Middle frontal gyrus (tissue), 1 donor: ENCODE data around the gene TANGO2.

Source experiments
- DNase-seq: peaks from one replicate; pipeline ENCODE4 v3.0.0-alpha.2; 2015; ENCODE audit warnings: low spot score; ENCODE audit errors: extremely low spot score

TANGO2 gene

DNA sequence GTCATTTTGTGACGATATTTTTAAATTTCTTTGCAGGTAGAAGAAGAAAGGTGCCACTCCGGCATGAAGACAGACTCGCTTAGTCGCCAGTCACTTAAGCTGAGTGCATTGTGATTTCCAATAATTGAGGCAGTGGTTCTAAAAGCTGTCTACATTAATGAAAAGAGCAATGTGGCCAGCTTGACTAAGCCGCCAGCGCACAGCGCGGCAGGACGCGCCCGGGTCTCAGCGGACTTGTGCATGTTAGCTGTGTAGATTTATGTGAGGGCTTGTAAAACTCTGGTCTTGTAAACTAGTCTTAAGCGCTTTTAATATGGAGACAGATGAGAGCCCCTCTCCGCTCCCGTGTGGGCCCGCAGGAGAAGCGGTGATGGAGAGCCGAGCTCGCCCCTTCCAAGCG lies 64.7 kb downstream of the TANGO2 start:
- no peak for DNase-seq

DNA sequence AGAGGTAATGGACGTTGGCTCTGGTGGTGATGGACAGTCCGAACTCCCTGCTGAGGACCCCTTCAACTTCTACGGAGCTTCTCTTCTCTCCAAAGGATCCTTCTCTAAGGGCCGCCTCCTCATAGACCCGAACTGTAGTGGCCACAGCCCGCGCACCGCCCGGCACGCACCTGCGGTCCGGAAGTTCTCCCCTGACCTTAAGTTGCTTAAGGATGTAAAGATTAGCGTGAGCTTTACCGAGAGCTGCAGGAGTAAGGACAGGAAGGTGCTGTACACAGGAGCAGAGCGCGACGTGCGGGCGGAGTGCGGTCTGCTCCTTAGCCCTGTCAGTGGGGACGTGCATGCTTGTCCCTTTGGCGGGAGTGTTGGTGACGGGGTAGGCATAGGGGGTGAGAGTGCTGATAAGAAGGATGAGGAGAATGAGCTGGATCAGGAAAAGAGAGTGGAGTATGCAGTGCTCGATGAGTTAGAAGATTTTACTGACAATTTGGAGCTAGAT lies 65.2 kb downstream of the TANGO2 start:
- no peak for DNase-seq

DNA sequence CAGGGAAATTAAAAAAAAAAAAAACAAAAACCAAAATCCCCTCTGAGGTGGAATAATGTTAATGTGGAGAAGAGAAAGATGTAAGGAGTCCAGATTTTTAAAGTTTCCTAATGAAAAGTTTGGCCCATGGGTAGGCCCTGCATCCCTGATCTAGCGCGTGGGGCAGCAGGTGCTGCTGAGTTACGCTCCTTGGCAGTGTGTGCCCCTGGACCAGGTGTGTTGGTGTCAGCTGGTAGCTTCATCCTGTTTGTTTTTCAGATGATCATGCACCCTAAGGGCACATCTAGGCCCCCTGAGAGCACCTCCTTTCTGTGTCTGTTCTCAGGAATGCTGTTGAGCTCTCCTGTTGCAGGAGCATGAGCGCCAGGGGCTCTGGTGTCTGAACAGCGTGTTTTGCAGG lies 65.9 kb downstream of the TANGO2 start:
- DNase-seq, result no peak

DNA sequence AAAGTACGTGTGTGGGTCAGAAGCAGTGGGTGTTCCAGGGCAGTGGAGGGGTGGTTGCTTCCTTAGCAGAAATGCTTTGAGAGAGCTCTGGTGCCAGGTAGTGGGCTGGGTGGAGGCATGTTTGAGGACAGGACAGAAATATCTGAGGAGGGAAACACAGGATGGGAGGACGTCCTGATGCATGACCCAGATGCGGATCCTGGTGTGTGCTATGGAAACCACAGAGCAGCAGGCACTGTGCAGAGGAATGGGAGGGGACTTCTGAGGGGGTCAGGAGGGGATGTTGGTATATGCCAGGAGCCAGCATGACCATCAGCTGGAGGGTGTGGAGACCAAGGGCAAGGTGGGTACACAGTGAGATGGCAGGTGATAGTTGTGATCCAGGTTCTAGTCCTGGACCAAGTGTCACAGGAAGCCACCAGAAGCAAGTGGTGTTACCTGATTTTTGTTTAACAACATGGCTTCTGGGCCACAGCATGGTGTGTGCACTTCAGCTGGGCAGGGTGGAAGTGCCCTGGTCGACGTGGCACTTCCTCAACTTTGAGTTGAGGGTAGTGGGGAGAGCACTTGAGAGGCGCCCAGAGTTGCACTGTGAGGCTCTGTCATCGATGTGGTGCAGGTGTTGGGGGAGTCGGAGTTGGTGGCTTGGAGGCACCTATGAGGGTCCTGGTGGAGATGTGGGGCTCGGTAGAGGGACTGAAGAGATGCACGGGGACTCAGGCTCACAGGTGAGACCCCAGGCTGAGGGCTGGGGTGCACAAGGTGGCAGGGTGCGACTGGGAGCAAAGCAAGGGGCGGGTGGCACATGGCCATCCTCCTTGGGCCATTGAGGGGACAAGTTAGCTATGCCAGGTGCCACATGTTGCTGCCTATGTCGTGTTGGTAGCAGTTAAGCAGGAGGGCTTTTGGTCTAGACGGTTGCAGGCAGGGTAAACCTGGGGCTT lies 66.7 kb downstream of the TANGO2 start:
- no peak for DNase-seq

DNA sequence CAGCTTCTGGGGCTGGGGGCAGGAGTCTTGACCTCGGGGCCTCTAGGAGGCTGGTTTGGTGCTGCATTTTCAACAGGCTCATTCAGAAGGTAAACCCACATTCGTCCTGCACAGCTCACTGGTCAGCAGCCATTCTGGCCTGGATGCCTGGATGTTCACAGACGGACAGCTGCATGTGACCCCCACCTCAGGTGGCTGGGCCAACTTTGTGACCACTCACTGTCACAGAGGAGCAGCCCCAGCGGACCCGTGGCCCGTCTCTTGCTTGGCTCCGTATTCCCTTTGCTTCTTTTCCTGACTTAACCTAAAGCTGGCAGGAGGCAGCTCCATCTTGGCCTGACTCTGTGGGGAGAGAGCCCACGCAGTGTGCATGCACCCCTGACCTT lies 67.3 kb downstream of the TANGO2 start:
- DNase-seq, result no peak

DNA sequence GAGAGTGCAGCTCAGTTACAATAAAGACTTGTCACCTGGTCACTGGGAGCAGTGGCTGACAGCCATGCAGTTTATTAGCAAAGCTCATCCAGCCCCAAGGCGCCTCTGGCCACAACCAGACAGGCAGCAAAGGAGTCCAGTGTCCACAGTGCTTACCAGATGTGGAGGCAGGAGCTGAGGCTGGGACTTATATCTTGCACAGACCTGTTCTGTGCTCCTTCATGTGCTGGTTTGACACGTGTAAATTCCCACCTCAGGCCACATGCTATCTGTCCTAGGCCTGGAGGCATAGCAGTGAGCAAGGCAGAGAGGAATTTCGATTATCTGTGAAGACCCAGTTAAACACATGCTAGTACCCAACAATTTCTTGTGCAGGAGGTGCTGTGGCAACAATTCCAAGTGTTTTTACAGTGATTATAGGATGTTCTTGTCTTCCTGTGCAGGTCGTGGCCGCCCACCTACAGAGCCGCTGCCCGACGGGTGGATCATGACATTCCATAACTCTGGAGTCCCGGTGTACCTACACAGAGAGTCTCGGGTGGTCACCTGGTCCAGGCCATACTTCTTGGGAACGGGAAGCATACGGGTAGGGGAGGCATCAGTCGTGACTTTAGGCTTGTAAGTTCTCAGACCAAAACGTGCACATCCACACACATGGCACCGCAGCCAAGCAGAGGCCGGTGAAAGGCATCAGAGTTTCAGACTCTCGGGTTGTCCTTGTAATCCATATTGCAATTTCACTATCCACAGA lies 68.5 kb downstream of the TANGO2 start:
- no peak for DNase-seq

DNA sequence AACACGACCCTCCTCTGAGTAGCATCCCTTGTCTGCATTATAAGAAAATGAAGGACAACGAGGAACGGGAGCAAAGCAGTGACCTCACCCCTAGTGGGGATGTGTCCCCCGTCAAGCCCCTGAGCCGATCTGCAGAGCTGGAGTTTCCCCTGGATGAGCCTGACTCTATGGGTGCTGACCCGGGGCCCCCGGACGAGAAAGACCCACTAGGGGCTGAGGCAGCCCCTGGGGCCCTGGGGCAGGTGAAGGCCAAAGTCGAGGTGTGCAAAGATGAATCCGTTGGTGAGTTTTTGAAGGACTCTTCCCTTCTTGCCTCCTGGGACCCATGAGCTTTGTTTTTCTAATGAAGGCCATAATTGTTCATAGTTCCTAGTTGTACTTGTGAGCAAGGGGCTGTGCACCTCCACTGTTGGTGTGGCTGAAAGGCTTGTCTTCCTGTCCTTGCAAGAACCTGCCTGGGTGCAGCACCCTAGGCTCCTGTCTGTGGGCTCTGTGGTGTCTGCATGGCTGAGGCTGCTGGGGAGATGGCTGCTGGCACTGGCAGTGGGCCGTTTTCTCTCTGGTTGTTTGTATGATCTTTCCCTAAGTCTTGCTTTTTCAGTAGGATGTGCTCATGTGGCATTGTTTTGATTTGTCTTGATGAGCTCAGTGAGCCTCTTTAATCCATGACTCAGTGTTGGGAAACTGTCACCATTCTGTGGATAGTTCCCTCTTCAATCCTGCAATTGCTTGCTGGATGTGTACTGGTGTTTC lies 69.2 kb downstream of the TANGO2 start:
- no peak for DNase-seq

DNA sequence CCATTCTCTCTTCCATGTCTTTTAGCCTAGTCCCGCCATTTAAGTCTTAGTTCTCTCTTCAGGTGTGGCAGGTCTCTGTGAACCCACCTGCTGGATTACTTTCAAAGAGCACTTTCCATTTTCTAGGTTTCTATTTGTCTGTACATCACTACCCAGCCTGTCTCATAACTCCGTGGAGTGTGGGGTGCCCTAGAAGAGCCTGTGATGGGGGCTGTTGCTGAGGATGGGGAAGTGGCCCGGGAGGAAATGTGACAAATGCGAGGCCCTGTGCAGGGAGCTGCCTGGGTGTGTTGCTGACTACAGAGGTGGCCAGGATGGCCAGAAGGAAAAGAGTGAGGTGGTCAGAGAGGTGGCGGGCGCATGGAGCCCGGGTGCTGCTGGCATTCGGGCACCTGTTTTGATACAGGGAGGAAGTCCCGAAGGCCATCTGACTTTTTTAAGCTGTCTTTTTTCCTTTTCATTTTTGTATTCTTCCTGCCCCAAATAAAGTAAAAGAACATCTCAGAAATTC lies 69.9 kb downstream of the TANGO2 start:
- DNase-seq, result no peak

DNA sequence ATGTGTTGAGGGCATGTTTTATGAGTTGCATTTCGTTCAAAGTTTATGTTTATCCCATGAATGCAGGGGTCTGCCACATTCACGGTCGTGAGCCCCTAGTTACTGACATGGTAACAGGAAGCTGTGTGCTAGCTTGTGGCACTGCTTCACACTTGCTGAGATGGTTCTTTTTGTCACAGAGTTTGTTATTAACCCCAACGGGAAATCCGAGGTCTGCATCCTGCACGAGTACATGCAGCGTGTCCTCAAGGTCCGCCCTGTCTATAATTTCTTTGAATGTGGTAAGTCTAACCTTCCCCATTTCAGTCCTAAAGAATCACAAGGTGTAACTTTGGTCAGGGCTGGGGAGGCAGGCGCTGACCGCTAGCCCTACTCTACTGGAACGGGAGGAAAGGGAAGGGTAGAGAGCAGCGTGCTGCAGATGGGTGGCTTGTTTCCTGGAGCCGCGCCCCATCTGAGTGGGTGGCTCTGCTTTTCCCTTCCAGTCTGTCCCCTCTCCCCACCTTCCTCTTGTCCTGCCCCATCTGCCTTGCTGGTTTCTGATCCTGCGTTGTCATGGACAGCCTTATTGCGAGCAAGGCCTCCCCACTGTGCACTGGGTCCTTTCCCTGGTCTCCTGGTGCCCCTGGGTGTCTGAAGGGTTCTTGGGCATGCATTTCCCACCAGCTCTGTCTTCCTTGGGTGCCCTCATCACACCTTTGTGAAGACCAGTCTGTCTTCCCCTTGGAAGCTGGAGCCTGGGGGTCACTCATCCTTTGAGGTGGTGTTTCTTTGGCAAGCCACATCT lies 71.0 kb downstream of the TANGO2 start:
- no peak for DNase-seq

DNA sequence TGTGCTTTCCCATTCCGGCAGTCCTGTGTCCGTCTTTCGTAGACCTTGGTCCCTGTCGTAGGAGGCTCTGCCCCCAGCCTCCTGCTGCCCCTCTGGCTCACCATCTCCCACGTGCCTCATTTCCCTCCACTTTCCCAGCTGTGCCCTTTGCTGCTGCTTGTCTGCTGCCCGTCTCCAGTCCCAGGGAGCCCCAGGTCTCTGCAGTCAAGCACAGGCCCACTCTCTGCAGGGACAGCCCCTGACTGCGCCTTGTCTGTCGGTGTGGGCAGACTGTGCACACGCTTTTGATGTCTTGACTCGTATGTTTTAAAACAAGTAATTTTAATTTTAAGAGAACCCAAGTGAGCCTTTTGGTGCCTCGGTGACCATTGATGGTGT lies 71.6 kb downstream of the TANGO2 start:
- DNase-seq, result no peak

DNA sequence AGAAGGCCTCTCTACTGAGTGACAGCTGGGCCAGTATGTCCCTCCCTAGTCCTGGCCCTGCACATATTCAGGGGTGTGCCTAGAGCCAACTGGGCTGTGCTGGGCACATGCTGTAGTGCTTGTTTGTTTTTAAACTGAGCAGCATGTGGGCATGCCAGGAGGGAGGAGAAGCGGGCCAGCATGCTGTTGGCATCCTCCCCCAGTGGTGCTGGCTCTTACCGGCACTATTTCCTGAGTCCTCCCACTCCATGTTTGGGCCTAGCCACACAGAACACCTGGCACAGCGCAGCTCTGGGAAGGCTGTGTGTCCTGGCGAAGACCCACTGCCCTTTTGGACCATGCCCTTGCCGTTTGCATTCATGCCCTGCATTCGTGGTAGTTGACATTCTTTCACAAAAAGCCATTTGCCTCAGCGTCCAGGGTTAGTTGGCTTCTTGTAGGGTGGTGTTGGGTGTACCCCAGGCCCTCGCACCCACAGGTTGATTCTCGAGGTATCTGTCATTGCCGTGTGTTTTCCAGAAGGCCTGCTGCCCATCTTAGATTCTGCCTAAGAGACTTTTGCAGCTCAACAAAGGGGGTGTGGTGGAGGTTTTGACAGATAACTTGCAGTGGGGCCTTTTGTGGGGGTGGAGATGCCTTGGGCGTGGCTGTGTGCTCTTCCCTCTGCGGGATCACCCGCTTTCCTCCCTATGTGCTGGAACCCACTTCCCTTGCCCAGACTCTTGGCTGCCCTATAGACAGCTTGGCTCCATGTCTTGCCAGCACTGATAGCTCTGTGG lies 72.7 kb downstream of the TANGO2 start:
- DNase-seq, result no peak

DNA sequence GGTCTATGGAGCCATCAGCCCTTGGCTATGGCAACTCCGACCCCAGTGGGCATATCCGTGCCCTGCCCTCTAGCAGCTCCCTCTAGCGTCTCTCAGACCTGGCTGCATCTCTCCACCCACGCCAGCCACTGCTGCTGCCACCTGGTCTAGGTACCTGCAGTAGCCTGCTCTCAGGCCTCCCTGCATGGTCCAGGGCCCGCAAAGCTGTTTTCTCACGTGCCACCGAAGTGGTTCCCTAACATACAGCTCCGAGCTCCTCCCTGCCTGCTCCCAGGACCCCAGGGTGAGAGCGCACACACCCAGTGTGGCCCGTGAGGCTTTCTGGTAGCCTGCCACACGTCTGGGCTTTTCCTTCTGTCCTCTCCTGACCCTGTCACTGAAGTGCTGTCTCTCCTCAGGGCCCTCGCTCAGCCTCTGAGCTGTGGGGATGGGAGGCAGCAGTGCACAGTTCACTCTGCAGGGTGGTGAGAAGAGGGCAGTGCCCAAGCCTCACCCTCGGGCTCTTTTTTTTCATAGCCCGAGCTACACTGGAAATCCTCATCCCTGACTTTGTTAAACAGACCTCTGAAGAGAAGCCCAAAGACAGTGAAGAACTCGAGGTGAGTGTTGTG lies 73.4 kb downstream of the TANGO2 start:
- DNase-seq, result no peak

DNA sequence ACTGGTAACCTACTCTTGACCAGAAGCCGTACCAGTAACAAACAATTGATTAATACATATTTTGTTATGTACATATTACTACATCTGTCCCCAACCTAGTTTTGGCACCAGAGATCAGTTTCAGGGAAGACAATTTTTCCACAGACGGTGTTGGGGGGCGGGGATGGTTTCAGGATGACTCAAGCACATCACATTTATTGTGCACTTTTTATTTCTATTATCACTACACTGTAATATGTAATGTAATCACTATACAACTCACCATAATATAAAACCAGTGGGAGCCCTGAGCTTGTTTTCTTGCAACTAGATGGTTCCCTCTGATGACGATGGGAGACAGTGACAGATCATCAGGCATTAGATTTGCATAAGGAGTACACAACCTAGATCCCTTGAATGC lies 74.6 kb downstream of the TANGO2 start:
- no peak for DNase-seq

DNA sequence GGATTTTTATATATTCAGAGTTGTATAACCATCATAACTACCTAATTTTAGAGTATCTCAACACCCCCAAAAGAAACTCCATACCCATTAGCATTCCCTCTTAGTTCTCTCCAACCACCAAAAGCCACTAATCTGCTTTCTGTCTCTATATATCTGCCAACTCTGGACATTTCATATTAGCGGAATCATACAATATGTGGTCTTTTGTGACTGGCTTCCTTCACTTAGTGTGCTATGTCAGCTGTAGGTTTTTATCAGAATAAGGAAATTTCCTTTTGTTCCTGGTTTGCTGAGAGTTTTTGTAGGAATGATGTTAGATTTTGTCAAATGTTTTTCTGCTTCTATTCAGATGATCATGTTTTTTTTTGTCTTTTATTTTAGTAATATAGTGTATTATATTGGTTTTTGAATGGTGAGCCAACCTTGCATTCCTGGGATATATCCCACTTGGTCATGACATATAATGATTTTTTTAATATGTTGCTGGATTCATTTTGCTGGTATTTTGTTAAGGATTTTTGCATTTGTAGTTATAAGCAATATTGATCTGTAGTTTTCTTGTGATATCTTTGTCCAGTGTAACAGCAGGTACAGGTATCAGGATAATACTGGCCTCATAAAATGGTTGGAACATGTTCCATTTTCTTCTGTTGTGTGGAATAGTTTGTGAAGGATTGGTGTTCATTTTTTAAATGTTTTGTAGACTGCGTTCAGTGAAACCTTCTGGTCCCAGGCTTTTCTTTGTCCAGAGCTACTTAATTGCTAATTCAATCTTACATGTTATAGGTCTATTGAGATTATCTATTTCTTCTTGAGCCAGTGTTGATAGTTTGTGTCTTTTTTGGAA lies 75.9 kb downstream of the TANGO2 start:
- DNase-seq, result no peak

DNA sequence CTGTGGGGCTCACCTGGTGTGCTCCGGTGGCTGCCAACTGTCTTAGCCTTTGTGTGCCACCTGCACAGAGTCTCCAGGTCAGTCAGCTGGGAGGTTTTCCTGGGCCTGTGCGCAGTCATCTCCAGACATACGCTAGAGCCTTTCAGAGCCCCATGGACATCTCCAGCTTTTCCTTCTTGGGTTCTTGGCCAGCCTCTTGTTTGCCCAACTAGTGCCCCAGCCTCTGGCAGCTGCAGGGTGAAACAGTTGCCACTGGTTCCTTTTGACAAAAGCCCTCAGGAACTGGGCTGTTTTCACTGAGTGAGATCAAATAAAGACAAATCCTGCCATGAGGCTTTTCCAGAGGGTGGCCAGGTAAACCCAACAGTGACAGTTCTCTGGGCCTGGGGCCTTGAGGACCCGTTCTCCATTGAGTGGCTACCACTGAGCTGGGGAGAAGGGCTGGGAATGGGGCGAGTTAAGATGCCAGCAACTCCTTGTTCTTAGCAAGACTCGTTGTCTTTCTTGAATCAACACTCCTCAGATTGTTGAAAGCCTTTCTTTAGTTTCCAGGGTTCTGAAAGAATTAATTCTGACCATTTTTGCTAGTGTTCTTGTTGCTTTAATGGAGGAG lies 78.3 kb downstream of the TANGO2 start:
- no peak for DNase-seq

DNA sequence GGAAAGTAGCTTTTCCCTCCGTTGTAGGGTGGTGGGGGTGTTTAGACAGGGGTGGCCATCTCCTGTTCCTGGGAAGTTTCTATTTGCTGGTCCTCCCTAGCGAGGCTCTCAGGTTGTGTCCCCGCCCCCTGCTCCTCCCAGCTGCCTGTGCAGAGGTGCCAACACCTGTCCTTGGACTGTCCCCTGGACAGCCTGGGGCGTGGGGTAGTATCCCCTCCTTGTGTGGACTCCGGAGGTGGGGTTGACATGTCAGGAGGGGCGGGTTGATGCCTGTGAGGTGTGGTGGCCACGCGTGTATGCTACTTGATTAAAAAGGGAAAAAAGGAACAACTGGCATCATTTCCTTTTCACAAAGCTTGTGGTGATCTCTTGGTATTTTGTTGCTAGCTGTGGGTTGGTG lies 80.7 kb downstream of the TANGO2 start:
- DNase-seq, result no peak

DNA sequence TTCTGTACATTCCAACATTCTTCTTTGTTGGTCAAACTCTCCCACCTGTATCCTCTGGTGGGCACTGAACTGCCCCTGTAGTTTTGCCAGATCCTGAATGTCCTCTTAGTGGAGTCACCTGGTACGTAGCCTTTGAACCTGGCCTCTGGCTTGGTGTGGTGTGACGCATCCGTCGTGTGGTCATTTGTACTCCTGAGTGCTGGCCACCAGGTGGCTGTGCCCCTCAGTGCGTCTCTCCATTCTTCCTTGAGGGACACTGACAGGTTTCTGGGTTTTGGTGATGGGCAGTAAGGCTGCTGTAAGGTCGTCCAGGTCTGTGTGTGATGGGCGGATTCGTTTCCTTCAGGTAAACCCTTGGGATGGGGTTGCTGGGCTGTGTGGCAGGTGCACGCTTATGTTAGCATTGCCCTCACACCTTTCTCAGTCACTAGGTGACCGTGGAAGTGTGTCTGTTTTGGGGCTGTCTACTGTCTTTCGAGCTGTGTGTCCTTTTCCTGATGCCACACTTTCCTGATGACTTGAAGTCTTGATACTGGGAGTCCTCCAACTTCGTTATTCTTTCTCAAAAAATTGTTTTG lies 81.4 kb downstream of the TANGO2 start:
- DNase-seq, result no peak
